ENCODE results near the gene ZNF316. TPM values are rescaled to one million over a fixed set of nuclear protein-coding genes. Genes with fewer than 3 reads are reported as not detected.

Gene ZNF316
- total and polyA plus RNA-seq, 10 donors = 9.5 to 60.5 (median 44.2) TPM

DNA sequence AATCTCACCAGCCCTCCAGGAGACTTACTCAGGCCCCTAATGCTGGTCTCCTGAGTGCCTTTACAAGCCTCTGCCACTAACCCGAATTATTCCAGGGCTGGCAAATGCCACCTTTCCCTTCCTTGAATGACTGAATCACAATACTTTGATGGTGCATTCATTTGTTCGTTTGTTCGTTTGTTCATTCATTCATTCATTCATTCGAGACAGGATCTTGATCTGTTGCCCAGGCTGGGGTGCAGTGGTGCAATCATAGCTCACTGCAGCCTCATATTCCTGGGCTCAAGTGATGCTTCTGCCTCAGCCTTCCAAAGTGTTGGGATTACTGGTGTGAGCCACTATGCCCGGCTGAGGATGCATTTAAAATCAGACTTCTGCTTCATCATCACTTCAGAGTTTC, 63.7 kb downstream of the ZNF316 start:
- Histone ChIP-seq H3K4me1 (peaks cover 9 to 29% (median 28%) of the 10 kb centered on the region in 6 donors), H3K27ac (no peak overlapping the region), H3K9me3 (peaks cover 6 to 76% (median 61%) of the 10 kb centered on the region in 8 donors), H3K4me3 (no peak overlapping the region), H3K36me3 (peaks cover 24 to 91% (median 81%) of the 10 kb centered on the region in 6 donors), H3K27me3 (replicated peaks in 1 of 7) (no peaks in the 10 kb centered on the region)
- no peak for TF ChIP-seq POLR2A (IDR thresholded peaks at IDR 0.05)
- TF ChIP-seq, protein P1, sequence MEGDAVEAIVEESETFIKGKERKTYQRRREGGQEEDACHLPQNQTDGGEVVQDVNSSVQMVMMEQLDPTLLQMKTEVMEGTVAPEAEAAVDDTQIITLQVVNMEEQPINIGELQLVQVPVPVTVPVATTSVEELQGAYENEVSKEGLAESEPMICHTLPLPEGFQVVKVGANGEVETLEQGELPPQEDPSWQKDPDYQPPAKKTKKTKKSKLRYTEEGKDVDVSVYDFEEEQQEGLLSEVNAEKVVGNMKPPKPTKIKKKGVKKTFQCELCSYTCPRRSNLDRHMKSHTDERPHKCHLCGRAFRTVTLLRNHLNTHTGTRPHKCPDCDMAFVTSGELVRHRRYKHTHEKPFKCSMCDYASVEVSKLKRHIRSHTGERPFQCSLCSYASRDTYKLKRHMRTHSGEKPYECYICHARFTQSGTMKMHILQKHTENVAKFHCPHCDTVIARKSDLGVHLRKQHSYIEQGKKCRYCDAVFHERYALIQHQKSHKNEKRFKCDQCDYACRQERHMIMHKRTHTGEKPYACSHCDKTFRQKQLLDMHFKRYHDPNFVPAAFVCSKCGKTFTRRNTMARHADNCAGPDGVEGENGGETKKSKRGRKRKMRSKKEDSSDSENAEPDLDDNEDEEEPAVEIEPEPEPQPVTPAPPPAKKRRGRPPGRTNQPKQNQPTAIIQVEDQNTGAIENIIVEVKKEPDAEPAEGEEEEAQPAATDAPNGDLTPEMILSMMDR (IDR thresholded peaks at IDR 0.05 in 8 of 11, conservative IDR thresholded peaks at IDR 0.05 in 3 of 11) = no peak
- TF ChIP-seq POLR2AphosphoS5 (IDR thresholded peaks at IDR 0.05) = no peak
- intact Hi-C loops (cut with DNase I; ENCODE audit: low total_unique reads) = no loop called here
- no peak for DNase-seq
- WGBS, 5 donors = 97 to 99% (median 97%) methylated on average over 5 of the region's 5 CpGs

DNA sequence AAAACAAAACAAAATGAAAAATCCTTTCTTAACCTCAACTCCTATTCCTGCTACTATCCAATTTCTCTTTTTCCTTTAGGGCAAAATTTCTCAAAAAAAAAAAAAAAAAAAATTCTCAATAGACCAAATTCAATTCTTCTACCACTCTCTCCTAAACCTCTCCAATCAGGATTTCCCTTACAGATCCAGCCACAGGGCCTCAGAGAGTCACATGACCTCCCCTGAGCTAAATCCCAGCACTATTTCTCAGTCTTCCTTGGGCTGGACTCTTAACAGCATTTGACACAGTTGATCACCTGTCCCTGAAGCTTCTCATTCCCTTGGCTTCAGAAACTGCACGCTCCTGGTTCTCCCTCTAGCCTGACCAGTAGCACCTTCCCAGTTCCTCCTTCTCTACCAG, 64.7 kb downstream of the ZNF316 start:
- Histone ChIP-seq H3K36me3 (peaks cover 15 to 80% (median 70%) of the 10 kb centered on the region in 6 donors), H3K4me1 (peaks cover 9 to 35% (median 32%) of the 10 kb centered on the region in 6 donors), H3K9me3 (peaks cover 6 to 66% (median 51%) of the 10 kb centered on the region in 8 donors), H3K27me3 (replicated peaks in 1 of 7) (no peaks in the 10 kb centered on the region), H3K4me3 (no peak overlapping the region), H3K27ac (no peak overlapping the region)
- TF ChIP-seq POLR2A (IDR thresholded peaks at IDR 0.05) = no peak
- TF ChIP-seq POLR2AphosphoS5 (IDR thresholded peaks at IDR 0.05) = no peak
- intact Hi-C loops (cut with DNase I; ENCODE audit: low total_unique reads) = no loop called here
- no peak for DNase-seq
- 87 to 100% (median 97%) methylated on average over 1 of the region's 1 CpG for WGBS, 5 donors

Other genes with a start within 250 kb of the ZNF316 start
- gene DAGLB, start 189.4 kb upstream of the ZNF316 start, total RNA-seq = 10 to 100 TPM; 14.4 to 35.1 (median 25.3) TPM
- gene DAGLB, start 189.4 kb upstream of the ZNF316 start, polyA plus RNA-seq = 10 to 100 TPM in 2 of 3 donors, 1 to 10 TPM in 1; 7.2 to 29.2 (median 18.4) TPM
- 10 to 100 TPM; 55.4 to 77.9 (median 67.7) TPM for gene KDELR2, start 153.2 kb upstream of the ZNF316 start, total RNA-seq
- 10 to 100 TPM; 20.8 to 36.1 (median 29.9) TPM for gene KDELR2, start 153.2 kb upstream of the ZNF316 start, polyA plus RNA-seq
- 1 to 10 TPM in 1 of 7 donors, under 1 TPM in 5, not detected in 1; 0.23 to 1.0 (median 0.33) TPM for gene GRID2IP, start 85.9 kb upstream of the ZNF316 start, total RNA-seq
- under 1 TPM in 2 of 3 donors, not detected in 1; 0.08 to 0.16 TPM for gene GRID2IP, start 85.9 kb upstream of the ZNF316 start, polyA plus RNA-seq
- 10 to 100 TPM; 30.9 to 46.4 (median 40.4) TPM for gene ZDHHC4, start 59.9 kb upstream of the ZNF316 start, total RNA-seq
- gene ZDHHC4, start 59.9 kb upstream of the ZNF316 start, polyA plus RNA-seq = 10 to 100 TPM; 26.6 to 37.2 (median 32.3) TPM
- gene INTS15, start 47.3 kb upstream of the ZNF316 start, total RNA-seq = 10 to 100 TPM; 29.8 to 43.9 (median 37.8) TPM
- 10 to 100 TPM; 14.3 to 31.5 (median 27.2) TPM for gene INTS15, start 47.3 kb upstream of the ZNF316 start, polyA plus RNA-seq
- gene ZNF853, start 21.7 kb upstream of the ZNF316 start, total RNA-seq = 10 to 100 TPM in 1 of 7 donors, 1 to 10 TPM in 6; 3.7 to 10.1 (median 5.8) TPM
- 1 to 10 TPM; 1.3 to 2.3 (median 1.5) TPM for gene ZNF853, start 21.7 kb upstream of the ZNF316 start, polyA plus RNA-seq
- 10 to 100 TPM; 29.0 to 43.2 (median 30.6) TPM for gene ZNF12, start 69.6 kb downstream of the ZNF316 start, total RNA-seq
- gene ZNF12, start 69.6 kb downstream of the ZNF316 start, polyA plus RNA-seq = 10 to 100 TPM in 2 of 3 donors, 1 to 10 TPM in 1; 9.7 to 16.2 (median 12.9) TPM
- gene RSPH10B2, start 116.8 kb downstream of the ZNF316 start, total RNA-seq = 1 to 10 TPM in 4 of 7 donors, under 1 TPM in 2, not detected in 1; 0.50 to 2.2 (median 1.5) TPM
- under 1 TPM; 0.06 to 0.70 (median 0.22) TPM for gene RSPH10B2, start 116.8 kb downstream of the ZNF316 start, polyA plus RNA-seq
- 100 to 1,000 TPM in 2 of 7 donors, 10 to 100 TPM in 5; 61.0 to 103 (median 78.0) TPM for gene CCZ1B, start 189.0 kb downstream of the ZNF316 start, total RNA-seq
- gene CCZ1B, start 189.0 kb downstream of the ZNF316 start, polyA plus RNA-seq = 10 to 100 TPM; 26.7 to 59.9 (median 55.8) TPM

Data from spleen (tissue), 11 donors.